Adipose tissue (tissue), 3 donors: Measurements from ENCODE around the gene LEPROT. TPM values are rescaled to one million over a fixed set of nuclear protein-coding genes. Genes with fewer than 3 reads are reported as not detected.

ENCODE experiments used
- H3K27ac ChIP-seq: one replicate; pipeline ENCODE4 v1.5.1; 2013; ENCODE audit warnings: low read depth, low read length
- WGBS, 3 donors: extraction: QIAGEN DNeasy Blood & Tissue Kit; methylation state at CpG; one replicate each; pipeline ENCODE4 v1.1.7; 2013; 5-methylcytosine and 5-hydroxymethylcytosine counted together
- polyA plus RNA-seq, 3 donors: library from polyadenylated mRNA; stranded (reverse); fragments of 200-250 nt; gene quantifications; one replicate each; pipeline ENCODE4 v1.2.3, GENCODE V29; 2013
- donor health status: healthy with polysubstance abuse.
- donor health status: Bipolar disorder and iron deficiency.
- donor health status: healthy.

The LEPROT gene
- polyA plus RNA-seq, 3 donors = 23.9 to 52.7 (median 48.9) TPM

- 56 to 66% (median 62%) methylated on average over 1 of the region's 1 CpG for WGBS, 3 donors
- no peak overlapping the region for H3K27ac ChIP-seq
Measured at GRCh38 chr1:65409314-65409713, 11.2 kb upstream of the LEPROT start.

GRCh38 chr1:65409816-65410326 lies 10.6 kb upstream of the LEPROT start:
- WGBS, 3 donors = 93 to 96% (median 94%) methylated on average over 4 of the region's 4 CpGs
- no peak overlapping the region for H3K27ac ChIP-seq

- WGBS, 3 donors = 88 to 94% (median 88%) methylated on average over 4 of the region's 4 CpGs
Measured at GRCh38 chr1:65412256-65412983, 8.0 kb upstream of the LEPROT start.

GRCh38 chr1:65412984-65413375 lies 7.5 kb upstream of the LEPROT start:
- H3K27ac ChIP-seq = no peak overlapping the region
- 78 to 94% (median 93%) methylated on average over 3 of the region's 3 CpGs for WGBS, 3 donors

More at GRCh38 chr1:65412256-65412983, 8.0 kb upstream of the LEPROT start:
- no peak overlapping the region for H3K27ac ChIP-seq

GRCh38 chr1:65414538-65414937 lies 5.9 kb upstream of the LEPROT start:
- WGBS, 3 donors = 70 to 91% (median 88%) methylated on average over 4 of the region's 4 CpGs
- no peak overlapping the region for H3K27ac ChIP-seq

- WGBS, 3 donors = 59 to 89% (median 69%) methylated on average over 1 of the region's 1 CpG
- H3K27ac ChIP-seq = no peak overlapping the region
Measured at GRCh38 chr1:65416767-65417166, 3.7 kb upstream of the LEPROT start.

- WGBS, 3 donors = 66 to 92% (median 90%) methylated on average over 2 of the region's 2 CpGs
- H3K27ac ChIP-seq = no peak overlapping the region
Measured at GRCh38 chr1:65417729-65418128, 2.7 kb upstream of the LEPROT start.

GRCh38 chr1:65418522-65419185 lies 1.8 kb upstream of the LEPROT start:
- no peak overlapping the region for H3K27ac ChIP-seq
- 88 to 94% (median 91%) methylated on average over 4 of the region's 4 CpGs for WGBS, 3 donors

GRCh38 chr1:65419681-65420589 lies 533 bp upstream of the LEPROT start:
- H3K27ac ChIP-seq = no peak overlapping the region
- 1 to 2% (median 1%) methylated on average over 35 to 52 of the region's 52 CpGs for WGBS, 3 donors

- H3K27ac ChIP-seq = peak overlapping the region; percentile 36
- WGBS, 3 donors = 2% methylated on average over 13 of the region's 13 CpGs
Measured at GRCh38 chr1:65421351-65422025, 1.0 kb downstream of the LEPROT start.

GRCh38 chr1:65422241-65423203 lies 2.1 kb downstream of the LEPROT start:
- WGBS, 3 donors = 83 to 89% (median 86%) methylated on average over 12 of the region's 12 CpGs
- no peak overlapping the region for H3K27ac ChIP-seq

GRCh38 chr1:65423884-65424572 lies 3.6 kb downstream of the LEPROT start:
- 62 to 76% (median 68%) methylated on average over 2 of the region's 2 CpGs for WGBS, 3 donors
- H3K27ac ChIP-seq = no peak overlapping the region

GRCh38 chr1:65424573-65424889 lies 4.1 kb downstream of the LEPROT start:
- no peak overlapping the region for H3K27ac ChIP-seq
- WGBS, 3 donors = 69 to 92% (median 73%) methylated on average over 1 of the region's 1 CpG

- WGBS, 3 donors = 95 to 98% (median 96%) methylated on average over 2 of the region's 2 CpGs
- H3K27ac ChIP-seq = no peak overlapping the region
Measured at GRCh38 chr1:65425006-65425405, 4.5 kb downstream of the LEPROT start.

GRCh38 chr1:65425697-65426096 lies 5.2 kb downstream of the LEPROT start:
- WGBS, 3 donors = 90 to 97% (median 92%) methylated on average over 3 of the region's 3 CpGs
- no peak overlapping the region for H3K27ac ChIP-seq

- WGBS, 3 donors = 88 to 92% (median 91%) methylated on average over 2 of the region's 2 CpGs
- peak overlapping the region; percentile 34 for H3K27ac ChIP-seq
Measured at GRCh38 chr1:65429078-65429477, 8.6 kb downstream of the LEPROT start.

GRCh38 chr1:65429806-65430205 lies 9.3 kb downstream of the LEPROT start:
- H3K27ac ChIP-seq = no peak overlapping the region
- 36 to 78% (median 43%) methylated on average over 7 of the region's 7 CpGs for WGBS, 3 donors
